ENCODE measurements around the gene ROBO1. TPM values are rescaled to one million over a fixed set of nuclear protein-coding genes. Genes with fewer than 3 reads are reported as not detected.
A peak's percentile ranks its signal among the peaks of the same experiment; 100 is the strongest.
"Not testable (repeated sequence)": the region's sequence is repeated elsewhere in the genome, so short reads cannot be mapped to it uniquely, and the experiment has no call there.

The ROBO1 gene
- total RNA-seq, 1 experiment from 2014 or later: 24.7 TPM

DNA sequence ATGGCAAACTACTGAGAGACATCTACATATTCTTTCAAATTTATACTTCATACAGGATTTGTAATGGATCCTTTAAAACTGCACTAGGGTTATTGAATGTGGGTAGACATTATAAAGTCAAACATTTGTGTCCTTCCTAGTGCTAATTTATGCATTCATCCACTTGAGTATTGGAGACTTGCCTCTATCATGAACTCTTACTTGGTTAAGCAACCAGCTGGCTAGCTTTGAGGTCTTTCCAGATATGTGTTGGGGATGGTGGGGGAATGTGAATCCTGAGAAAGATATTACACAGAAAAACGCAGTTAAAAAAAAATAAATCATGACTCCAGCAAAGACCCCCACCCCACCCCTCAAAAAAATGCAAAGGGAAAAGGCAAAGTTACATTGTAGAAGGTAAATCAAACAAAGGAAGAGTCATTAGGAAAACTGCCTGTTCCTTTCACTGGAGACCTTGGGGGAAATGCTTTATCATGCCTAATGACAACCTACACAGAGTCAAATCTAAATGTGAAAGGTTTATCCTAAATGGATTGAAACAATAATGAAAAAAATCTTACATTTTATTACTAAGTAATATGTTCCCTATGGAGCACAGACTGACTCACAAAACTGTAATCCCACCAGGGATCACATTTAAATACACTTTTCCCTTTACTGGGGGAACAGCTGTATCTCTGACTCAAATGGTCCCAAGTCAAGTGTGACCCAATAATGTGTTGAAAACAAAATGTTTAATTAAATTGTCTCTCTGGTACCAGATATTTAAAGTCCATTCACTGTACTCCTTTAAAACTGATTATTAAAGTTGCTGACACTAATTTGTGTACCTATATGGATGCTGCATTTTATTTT is 522.3 kb downstream of the ROBO1 start:
- no peak for DNase-seq (ENCODE audit: low spot score)

DNA sequence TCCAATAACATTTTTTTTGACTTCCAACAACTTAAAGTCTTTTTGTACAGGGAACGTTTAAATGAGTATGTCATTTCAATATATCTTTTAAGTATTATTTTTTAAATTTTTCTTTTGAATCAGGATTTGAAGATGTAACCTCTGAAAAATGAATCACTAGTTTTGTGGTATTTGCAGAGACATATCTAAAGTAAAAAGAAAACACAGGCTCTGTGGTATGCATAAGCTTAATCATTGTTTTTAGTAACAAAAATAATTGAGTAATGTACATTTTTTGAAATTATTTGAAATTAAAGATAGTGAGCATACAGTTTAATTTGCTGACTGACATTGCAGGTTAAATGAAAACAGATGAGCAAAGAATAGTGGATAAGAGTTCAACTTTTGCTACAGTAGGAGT is 531.3 kb downstream of the ROBO1 start:
- no peak for DNase-seq (ENCODE audit: low spot score)

DNA sequence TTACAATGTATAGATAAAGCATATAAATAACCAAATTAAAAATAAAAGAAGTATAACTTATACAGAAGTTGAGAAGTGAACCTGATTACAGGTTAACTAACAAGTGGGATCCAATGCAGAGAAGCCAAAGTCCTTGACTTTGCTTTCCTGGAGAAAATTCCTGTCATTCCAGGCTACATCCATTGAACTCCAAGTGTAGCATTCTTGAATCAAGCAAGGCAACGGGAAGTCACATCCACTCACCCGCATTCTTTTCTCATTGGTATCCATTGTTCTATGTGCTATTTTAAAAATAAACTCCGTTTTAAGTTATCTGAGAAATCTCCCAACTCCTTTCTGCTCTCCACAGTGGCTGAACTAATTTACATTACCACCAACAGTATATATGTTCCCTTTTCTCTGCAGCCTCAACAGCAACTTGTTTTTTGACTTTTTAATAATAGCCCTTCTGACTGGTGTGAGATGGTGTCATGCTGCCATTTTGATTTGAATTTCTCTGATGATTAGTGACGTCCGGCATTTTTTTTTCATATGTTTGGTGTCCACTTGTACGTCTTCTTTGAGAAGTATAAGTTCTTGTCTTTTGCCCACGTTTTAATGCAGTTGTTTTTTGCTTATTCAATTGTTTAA is 534.3 kb downstream of the ROBO1 start:
- no peak for DNase-seq (ENCODE audit: low spot score)

DNA sequence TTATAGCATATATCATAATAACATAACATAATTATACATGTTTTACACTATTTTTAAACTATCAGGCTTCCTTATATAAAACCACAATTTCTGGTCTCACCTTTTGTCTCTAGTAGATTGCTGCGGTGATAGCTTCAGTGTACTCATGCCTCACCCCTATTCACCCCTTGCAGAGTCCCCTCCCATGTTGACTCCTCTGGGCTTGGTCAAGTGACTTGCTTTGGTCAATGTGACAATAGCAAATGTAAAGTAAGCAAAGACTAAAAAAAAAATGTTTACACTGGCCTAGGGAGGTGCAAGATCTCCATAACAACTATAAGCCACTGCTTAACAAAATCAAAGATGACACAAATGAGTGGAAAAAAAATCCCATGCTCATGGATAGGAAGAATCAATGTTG is 537.5 kb downstream of the ROBO1 start:
- no peak for DNase-seq (ENCODE audit: low spot score)

DNA sequence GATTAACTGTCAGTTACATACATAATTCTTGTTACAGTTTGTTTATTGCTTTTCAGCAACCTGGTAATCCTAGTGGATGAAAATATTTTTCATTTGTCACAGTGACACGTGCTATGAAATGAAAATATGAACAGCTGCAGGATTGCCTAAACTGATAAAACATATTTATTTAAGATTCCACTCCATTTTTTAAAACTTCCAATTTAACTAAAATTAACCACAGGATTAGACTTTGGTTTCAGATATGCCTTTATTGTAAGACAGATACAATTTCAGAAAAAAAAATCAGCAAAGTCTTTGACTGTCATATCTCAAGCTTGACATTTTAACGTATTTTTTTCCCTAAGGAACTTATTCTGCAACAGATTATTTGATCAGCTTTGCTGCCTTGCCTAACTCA is 550.7 kb downstream of the ROBO1 start:
- DNase-seq (ENCODE audit: low spot score): no peak

DNA sequence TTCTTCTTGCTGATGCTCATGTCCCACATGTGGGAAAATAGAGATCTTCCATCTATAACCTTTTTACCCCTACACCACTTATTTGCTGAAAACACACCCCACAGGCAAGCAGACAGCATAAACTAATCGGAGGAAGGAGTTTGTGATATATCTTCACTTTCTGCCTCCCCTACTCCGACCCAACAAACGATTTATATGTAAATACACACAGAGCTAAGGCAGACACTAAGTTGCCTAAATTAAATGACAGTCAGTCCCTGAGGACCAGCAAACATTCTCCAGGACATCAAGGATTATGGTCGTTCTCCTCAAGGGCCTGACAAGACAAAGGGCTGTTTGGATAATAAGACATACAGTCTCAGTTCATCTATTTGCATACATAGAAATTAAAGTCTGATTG is 552.5 kb downstream of the ROBO1 start:
- DNase-seq (ENCODE audit: low spot score): no peak

DNA sequence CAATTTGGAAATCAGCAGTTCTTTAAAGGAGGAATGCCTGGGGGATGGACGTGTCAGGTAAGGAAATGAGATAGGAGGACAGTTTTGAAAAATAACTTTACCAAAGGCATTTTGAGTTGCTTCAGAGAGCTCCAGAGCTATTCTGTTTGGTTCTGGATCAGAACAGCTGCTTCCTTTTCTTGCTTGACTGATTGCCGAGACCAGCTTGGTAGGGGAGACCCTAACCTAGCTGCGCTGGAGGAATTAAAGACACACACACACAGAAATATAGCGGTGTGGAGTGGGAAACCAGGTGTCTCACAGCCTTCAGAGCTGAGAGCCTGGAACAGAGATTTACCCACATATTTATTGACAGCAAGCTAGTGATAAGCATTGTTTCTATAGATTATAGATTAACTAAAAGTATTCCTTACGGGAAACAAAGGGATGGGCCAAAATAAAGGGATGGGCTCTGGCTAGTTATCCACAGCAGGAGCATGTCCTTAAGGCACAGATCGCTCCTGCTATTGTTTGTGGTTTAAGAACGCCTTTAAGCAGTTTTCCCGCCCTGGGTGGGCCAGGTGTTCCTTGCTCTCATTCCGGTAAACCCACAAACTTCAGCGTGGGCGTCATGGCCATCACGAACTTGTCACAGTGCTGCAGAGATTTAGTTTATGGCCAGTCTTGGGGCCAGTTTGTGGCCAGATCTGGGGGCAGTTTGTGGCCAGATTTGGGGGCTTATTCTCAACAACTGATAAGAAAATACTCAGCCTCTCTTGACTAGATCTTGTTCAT is 556.0 kb downstream of the ROBO1 start:
- peak; percentile 10 for DNase-seq (ENCODE audit: low spot score)

DNA sequence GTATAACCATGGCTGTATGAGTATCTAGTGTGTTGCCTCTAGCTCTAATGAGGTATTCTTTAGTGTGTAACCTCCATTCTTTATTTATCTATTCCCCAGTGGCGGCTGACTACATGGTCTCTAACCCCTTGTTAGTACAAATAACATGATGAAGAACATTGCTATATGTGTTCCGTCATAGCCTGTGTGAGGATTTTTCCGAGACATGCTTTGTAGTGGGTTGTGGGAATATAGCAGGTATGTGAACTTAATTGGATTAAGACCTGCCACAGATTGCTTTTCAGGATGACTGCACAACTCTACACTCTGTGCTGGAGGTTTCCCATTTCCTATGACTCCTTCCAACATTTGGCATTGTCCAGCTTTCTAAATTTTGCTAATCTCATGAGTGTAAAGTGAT is 563.4 kb downstream of the ROBO1 start:
- DNase-seq (ENCODE audit: low spot score): no peak

DNA sequence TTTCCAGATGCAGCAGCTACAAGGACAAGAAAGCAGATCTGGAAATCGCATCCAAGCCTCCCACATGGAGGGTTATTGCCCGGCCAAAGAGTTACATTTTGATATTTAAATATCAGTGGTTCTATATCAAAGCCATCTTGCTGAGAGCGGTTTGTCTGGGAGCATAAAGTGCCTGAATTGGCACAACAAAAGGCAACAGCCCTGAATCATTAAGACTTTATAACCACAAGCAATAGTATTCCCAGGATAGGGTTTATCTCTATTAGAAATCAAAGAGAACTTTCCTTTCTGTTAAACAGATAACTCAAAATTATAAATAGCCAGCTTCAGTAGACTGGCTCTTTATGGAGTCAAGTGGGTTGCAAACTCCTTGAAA is 564.7 kb downstream of the ROBO1 start:
- DNase-seq (ENCODE audit: low spot score): no peak

DNA sequence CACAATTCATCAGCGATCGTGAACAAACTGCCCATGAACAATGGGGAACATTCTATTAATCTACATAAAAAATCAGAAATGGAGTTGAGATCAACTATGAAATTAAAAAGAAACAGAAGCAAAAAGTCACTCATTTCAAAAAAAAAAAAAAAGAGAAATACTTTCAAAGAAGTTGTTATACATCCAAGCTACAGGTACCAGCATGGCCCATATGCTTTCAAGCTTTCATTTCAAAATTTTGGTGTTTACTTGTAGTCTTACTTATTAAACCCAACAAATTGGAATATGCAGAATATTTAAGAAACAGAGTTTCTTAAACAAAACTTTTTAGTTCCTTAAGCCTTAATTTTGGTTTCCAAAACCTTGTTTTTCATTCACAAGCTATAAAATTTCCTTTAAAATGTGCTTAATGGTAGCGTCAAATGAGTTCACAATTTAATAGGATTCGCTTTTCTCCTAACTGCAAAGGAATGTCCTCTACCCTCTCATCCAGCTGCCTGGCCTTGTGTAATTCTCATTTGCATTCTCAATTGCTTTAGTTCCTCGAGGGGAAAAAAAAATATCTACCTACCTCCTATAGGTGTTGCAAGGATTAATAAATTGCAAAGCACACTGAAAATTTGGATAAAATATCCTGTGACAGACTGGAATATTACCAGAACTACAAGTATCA is 565.2 kb downstream of the ROBO1 start:
- no peak for DNase-seq (ENCODE audit: low spot score)

DNA sequence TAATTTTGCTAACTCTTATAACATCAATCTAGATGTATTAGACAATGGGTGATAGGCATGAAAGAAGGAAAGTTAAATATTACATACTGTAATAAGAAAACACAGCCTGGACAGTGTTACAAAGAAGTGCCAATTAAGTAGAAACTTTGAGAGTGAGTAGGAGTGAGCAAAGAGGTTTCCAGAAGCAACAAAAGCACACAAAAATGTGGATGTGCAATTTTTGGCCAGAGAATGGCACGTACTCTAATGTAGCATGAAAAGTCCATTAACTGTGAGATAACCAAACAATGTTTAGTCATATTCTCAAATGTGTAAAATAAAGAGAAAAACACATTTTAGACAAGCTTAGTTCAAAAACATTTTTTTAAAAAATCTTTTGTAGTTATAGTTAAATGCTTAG is 567.3 kb downstream of the ROBO1 start:
- no peak for DNase-seq (ENCODE audit: low spot score)

DNA sequence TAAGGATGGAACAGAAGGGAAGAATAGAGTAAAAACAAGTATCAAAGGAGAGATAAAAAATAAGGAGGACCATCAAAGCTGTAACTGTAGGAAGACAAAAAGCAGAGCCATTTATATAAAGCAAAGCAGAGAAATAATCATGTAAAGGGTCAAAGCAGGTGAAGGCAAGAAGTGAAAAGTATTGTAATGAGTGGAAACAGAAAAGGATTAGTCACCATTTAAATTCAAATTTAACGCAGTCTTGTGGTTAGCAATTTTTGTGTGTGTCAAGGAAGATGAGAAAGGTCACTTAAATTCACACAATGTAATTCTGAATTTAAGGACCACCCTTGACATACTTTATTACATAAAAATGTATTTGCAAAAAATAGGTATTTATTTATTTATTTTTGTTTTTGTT is 567.8 kb downstream of the ROBO1 start:
- DNase-seq (ENCODE audit: low spot score): no peak

DNA sequence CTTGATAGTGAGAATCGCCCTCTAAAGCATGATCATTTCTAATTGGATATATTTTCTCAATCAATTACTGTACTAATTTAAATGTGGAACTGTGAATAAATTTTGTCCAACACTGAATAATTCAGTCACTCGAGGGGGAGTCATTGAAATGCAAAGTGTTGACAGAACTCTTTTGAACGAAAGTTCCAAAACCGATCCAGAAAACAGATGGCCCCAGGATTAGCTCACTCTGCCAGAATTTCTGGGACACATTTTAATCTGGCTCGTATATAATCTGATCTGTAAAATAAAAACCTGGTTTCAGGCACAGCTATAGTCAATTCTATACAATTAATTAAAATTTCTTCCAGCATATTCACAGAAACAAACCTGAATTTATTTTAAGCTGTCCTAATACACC is 580.4 kb downstream of the ROBO1 start:
- DNase-seq (ENCODE audit: low spot score): no peak

DNA sequence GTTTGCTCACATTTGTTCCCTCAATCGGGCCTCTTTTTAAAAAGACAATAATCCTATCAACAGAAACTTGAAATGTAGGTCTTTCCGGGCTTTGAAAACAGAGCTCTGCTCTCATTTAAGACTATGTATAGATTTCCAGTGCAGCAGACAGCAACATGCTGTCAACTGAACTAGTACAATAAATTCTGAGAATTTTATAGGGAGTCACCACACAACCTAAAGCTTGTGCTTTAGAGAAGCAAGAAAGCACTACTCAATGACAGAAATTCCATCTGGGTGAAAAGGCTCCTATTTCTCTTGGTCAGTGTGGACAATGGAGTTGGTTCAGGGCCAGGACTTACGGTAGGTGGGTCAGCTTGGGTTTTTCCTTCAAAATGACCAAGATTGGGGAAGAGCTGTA is 583.5 kb downstream of the ROBO1 start:
- no peak for DNase-seq (ENCODE audit: low spot score)

DNA sequence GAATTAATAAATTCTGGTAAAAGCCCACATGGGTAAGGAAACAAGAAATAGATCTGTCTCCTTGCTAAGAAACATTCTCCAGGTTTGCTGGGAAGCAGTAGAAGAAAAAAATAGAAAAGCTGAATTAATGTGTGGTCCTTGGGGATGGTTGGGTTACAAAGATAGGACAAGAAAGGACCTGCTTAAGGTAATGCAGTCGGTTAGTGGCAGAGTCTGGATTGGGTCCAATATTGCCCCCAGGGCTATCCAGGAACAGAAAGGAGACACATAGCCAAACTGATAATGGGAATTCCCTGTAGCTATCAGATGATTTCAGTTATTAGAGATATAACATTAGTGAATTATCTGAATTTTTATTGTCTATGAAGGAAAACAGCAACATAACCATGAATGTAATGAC is 584.3 kb downstream of the ROBO1 start:
- DNase-seq (ENCODE audit: low spot score): no peak

DNA sequence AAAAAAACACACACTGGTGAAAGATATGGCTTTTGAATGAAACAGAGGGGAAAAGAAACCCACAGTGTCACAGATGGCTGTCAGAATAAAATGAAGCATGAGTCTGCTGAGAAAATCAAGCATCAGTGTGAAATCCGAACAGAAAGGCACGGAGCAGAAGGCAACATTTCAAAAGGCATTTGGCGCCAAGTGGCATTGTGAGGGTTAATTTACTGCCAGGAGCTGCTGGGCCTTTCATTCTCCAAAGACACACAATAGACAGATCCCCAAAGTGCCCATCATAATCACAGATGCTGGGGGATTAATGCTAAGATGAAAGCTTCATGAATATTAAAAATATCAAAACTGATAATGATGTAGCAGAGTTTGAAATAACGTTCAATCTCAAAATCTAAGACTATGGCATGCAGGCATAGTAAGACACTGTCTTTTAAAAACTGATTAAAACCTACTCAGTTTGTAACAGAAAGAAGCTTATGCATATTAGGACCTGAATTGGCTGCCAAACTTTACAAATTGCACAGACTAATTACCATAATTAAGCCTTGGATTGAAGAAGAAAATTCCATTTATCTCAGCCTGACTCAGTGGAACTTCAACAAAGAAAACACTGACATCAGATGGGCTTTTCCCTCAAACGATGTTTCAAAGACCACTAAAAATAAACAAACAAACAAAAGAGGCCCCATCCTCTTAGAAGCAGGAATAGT is 589.2 kb downstream of the ROBO1 start:
- DNase-seq (ENCODE audit: low spot score): no peak

DNA sequence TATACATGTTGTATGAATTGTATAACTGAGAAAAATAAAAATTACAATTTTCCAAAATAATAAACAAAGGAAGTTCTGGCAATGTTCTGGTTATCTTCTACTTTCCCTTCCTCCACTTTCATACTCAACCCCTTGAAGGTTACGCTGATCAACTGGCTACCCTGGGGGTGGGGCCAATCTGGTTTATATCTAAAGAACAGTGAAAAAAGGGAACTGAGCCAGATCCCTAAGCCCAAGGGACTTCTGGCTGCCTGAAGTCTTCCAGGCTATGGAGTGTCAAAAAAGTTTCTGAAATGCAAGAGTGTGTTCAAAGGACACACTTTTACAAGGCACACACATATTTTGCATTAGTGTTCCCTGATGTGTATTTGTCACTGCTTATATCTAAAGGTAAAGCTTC is 591.9 kb downstream of the ROBO1 start:
- DNase-seq (ENCODE audit: low spot score): no peak

DNA sequence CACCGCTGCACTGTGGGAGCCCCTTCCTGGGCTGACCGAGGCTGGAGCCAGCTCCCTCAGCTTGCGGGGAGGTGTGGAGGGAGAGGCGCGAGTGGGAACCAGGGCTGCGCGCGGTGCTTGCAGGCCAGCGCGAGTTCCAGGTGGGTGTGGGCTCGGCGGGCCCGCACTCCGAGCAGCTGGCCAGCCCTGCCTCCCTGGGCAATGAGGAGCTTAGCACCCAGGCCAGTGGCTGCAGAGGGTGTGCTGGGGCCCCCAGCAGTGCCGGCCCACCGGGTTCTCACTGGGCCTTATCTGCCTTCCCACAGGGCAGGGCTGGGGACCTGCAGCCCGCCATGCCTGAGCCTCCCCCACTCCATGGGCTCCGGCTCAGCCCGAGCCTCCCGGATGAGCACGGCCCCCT is 594.5 kb downstream of the ROBO1 start:
- DNase-seq (ENCODE audit: low spot score): not testable (repeated sequence)

DNA sequence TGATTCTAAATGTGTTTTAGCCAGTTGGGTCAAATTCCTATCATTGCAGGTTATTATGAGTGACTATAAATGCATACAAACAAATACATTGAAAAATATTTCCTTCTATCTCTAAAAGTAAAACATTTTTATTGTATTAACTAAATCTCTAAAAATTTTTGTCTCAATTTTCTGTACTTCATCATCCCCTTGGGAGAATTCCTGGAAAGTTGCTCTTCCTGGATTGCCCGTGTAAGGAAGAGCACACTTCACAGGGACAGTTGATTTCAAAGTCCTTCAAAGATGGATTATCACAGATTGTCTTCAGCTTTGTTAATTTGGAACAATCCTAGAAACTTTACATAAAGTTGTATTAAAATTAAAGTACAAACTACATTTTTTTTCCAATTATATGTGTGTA is 595.6 kb downstream of the ROBO1 start:
- no peak for DNase-seq (ENCODE audit: low spot score)

DNA sequence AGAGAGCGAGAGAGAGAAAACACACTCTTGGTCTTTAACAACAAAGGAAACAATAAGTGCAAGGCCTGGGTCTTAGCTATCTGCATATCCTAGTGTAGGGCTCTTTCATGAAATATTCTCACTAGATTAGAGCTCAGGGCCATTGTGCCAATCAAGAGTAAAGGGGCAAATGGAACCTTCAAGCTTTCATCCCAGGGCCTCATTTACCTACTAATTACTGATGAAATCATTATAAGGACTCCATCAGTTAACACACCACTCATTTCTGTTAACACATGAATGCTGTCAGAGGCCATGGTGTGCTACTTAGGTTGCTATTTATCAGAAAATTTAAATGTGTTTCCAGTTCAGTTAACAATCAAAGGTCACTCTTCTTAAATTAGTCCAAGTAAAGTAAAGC is 597.8 kb downstream of the ROBO1 start:
- no peak for DNase-seq (ENCODE audit: low spot score)

DNA sequence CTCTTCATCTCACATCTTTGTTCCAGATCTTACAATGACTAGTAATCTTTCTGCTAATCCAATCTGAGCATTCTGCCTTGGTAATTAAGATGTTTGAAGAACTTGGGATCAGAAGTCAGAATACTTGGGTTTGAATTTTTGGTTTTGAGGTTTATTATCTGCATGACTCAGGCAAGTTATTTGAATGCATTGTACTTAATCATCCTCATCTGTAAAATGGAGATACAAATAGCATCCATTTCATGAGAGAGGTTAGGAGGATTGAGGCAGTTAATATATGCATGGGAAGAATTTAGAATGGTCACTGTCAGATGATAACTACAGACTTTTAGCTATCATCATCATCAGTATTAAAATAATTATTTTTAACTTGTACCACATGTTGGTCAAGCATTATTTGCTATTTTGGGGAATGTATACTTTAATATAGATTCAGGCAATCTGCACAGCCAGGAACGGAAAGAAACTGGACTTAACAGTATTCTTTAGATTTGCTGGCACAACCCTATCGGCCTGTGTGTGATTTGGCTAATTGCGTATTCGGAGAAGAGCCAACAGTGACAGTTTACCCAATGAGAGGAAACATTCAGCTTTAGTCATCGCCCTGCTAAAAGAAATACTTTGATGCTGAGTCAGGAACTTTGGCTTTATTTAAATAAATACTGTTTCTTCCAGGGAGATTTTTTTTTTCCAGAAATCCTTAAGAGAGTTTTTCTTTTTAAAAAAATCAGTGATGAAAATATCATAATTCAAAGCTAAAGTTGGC is 600.0 kb downstream of the ROBO1 start:
- DNase-seq (ENCODE audit: low spot score): peak; percentile 86

All from H4 (cell line).